Panc1 (cell line): ENCODE results near the gene TRIM2.

Experiments used
- POLR2AphosphoS5 ChIP-seq: IDR thresholded peaks from 2 replicates; pipeline ENCODE4 v1.6.1; 2012; ENCODE audit warnings: mild to moderate bottlenecking, low read depth, low read length, moderate library complexity
- TF ChIP-seq, protein P1 (sequence below): fragments of 450-650 bp; IDR thresholded peaks from 2 replicates; pipeline ENCODE4 v1.5.1; 2017; ENCODE audit warnings: mild to moderate bottlenecking
- TF ChIP-seq, protein P2 (sequence below), 2 experiments: IDR thresholded peaks; 2 replicates each; pipeline ENCODE4 v1.6.1; 2011 to 2012; ENCODE audit warnings: low read depth in 2 of 2, control low read depth in 1 of 2, low read length in 1 of 2, mild to moderate bottlenecking in 1 of 2, moderate library complexity in 1 of 2; ENCODE audit not compliant: insufficient read depth in 1 of 2

DNA sequence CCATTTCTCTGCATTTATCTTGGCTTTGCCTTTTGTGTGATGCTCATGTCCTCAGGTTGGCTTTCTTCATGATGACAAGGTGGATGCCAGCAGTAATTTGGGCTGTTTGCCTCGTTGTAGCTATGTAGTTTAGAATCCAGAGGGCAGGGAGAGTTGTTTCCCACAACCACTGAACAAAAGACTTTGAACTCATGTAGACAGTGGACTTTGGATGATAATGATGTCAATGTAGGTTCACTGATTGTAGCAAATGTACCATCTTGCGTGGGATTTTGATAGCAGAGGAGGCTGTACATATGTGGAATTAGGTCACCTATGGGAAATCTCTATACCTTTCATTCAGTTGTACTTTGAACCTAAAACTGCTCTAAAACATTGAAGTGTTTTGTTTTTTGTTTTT, 181.5 kb downstream of the TRIM2 start:
- TF ChIP-seq, protein P1, sequence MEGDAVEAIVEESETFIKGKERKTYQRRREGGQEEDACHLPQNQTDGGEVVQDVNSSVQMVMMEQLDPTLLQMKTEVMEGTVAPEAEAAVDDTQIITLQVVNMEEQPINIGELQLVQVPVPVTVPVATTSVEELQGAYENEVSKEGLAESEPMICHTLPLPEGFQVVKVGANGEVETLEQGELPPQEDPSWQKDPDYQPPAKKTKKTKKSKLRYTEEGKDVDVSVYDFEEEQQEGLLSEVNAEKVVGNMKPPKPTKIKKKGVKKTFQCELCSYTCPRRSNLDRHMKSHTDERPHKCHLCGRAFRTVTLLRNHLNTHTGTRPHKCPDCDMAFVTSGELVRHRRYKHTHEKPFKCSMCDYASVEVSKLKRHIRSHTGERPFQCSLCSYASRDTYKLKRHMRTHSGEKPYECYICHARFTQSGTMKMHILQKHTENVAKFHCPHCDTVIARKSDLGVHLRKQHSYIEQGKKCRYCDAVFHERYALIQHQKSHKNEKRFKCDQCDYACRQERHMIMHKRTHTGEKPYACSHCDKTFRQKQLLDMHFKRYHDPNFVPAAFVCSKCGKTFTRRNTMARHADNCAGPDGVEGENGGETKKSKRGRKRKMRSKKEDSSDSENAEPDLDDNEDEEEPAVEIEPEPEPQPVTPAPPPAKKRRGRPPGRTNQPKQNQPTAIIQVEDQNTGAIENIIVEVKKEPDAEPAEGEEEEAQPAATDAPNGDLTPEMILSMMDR, result no peak
- TF ChIP-seq, protein P2, sequence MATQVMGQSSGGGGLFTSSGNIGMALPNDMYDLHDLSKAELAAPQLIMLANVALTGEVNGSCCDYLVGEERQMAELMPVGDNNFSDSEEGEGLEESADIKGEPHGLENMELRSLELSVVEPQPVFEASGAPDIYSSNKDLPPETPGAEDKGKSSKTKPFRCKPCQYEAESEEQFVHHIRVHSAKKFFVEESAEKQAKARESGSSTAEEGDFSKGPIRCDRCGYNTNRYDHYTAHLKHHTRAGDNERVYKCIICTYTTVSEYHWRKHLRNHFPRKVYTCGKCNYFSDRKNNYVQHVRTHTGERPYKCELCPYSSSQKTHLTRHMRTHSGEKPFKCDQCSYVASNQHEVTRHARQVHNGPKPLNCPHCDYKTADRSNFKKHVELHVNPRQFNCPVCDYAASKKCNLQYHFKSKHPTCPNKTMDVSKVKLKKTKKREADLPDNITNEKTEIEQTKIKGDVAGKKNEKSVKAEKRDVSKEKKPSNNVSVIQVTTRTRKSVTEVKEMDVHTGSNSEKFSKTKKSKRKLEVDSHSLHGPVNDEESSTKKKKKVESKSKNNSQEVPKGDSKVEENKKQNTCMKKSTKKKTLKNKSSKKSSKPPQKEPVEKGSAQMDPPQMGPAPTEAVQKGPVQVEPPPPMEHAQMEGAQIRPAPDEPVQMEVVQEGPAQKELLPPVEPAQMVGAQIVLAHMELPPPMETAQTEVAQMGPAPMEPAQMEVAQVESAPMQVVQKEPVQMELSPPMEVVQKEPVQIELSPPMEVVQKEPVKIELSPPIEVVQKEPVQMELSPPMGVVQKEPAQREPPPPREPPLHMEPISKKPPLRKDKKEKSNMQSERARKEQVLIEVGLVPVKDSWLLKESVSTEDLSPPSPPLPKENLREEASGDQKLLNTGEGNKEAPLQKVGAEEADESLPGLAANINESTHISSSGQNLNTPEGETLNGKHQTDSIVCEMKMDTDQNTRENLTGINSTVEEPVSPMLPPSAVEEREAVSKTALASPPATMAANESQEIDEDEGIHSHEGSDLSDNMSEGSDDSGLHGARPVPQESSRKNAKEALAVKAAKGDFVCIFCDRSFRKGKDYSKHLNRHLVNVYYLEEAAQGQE (IDR thresholded peaks at IDR 0.05; ENCODE audit: insufficient read depth in 1 of 2, low read depth in 2 of 2, low read length in 1 of 2), result no peak
- no peak for TF ChIP-seq POLR2AphosphoS5
